WTC11 (cell line): Measurements from ENCODE around the gene ADIPOR1. TPM values are rescaled to one million over a fixed set of nuclear protein-coding genes. Genes with fewer than 3 reads are reported as not detected.

ENCODE experiments used
- ATAC-seq: fragments of 200-7000 bp; cut with Tn5 transposase; 2 replicates; pipeline ENCODE4 v1.10.0; 2021; ENCODE audit warnings: mild to moderate bottlenecking, moderate library complexity
- CTCF ChIA-PET: fragments of 300-600 bp; sonication (Branson Sonifier 250); formaldehyde crosslinking; loops from one replicate; lab custom pipeline; 2021; ENCODE audit warnings: antibody characterized with exemption; lab: Charles Lee
- POLR2A ChIA-PET: fragments of 350-600 bp; sonication (Branson Sonifier 250); formaldehyde crosslinking; loops from one replicate; lab custom pipeline; 2021; ENCODE audit warnings: antibody characterized with exemption; lab: Charles Lee
- DNase-seq: peaks from one replicate; pipeline ENCODE4 v3.0.0; 2021; ENCODE audit warnings: low spot score
- H3K27ac Mint-ChIP-seq: 2 replicates; pipeline ENCODE4 v1.8.0; 2021; ENCODE audit warnings: mixed read lengths
- H3K27me3 Mint-ChIP-seq: 2 replicates; pipeline ENCODE4 v1.8.0; 2021; ENCODE audit warnings: low read depth, mild to moderate bottlenecking, moderate library complexity, mixed read lengths
- H3K36me3 Mint-ChIP-seq: 2 replicates; pipeline ENCODE4 v1.8.0; 2021; ENCODE audit warnings: mixed read lengths
- H3K4me1 Mint-ChIP-seq: 2 replicates; pipeline ENCODE4 v1.8.0; 2022; ENCODE audit warnings: mixed read lengths
- H3K4me3 Mint-ChIP-seq: 2 replicates; pipeline ENCODE4 v1.8.0; 2021; ENCODE audit warnings: mild to moderate bottlenecking, moderate library complexity, mixed read lengths
- H3K9me3 Mint-ChIP-seq: 2 replicates; pipeline ENCODE4 v1.8.0; 2021; ENCODE audit warnings: mixed read lengths
- ELF4 ChIP-seq: sonication (generic); formaldehyde crosslinking; IDR thresholded peaks from 2 replicates; pipeline ENCODE4 v1.8.1; 2022; ENCODE audit warnings: low read depth, mild to moderate bottlenecking, moderate library complexity, missing genetic modification reagents
- FOXK1 ChIP-seq: sonication (generic); formaldehyde crosslinking; IDR thresholded peaks from 2 replicates; pipeline ENCODE4 v1.8.0; 2022; ENCODE audit warnings: mild to moderate bottlenecking, moderate library complexity, missing genetic modification reagents
- GRHL2 ChIP-seq: fragments of 250-450 bp; sonication (Bioruptor Pico); IDR thresholded peaks from 2 replicates; pipeline ENCODE4 v1.8.0; 2022; ENCODE audit warnings: mild to moderate bottlenecking, moderate library complexity; ENCODE audit not compliant: insufficient replicate concordance, severe bottlenecking
- JUN ChIP-seq: sonication (generic); formaldehyde crosslinking; IDR thresholded peaks from 2 replicates; pipeline ENCODE4 v1.8.0; 2023; ENCODE audit warnings: mild to moderate bottlenecking, missing genetic modification reagents
- KAT7 ChIP-seq: sonication (generic); formaldehyde crosslinking; IDR thresholded peaks from 2 replicates; pipeline ENCODE4 v1.8.1; 2023; ENCODE audit warnings: missing genetic modification reagents, mild to moderate bottlenecking, borderline replicate concordance
- MYBL2 ChIP-seq: sonication (generic); formaldehyde crosslinking; IDR thresholded peaks from 2 replicates; pipeline ENCODE4 v1.8.1; 2023; ENCODE audit warnings: mild to moderate bottlenecking, moderate library complexity, missing genetic modification reagents
- PRRX2 ChIP-seq: fragments of 250-450 bp; sonication (Bioruptor Pico); IDR thresholded peaks from 2 replicates; pipeline ENCODE4 v1.8.0; 2021; ENCODE audit warnings: mild to moderate bottlenecking
- RELA ChIP-seq: sonication (generic); formaldehyde crosslinking; IDR thresholded peaks from 2 replicates; pipeline ENCODE4 v1.8.1; 2022; ENCODE audit warnings: missing genetic modification reagents, mild to moderate bottlenecking, borderline replicate concordance
- TCF7 ChIP-seq: sonication (generic); formaldehyde crosslinking; IDR thresholded peaks from 2 replicates; pipeline ENCODE4 v1.8.0; 2022; ENCODE audit warnings: mild to moderate bottlenecking, low read depth, missing genetic modification reagents, moderate library complexity
- ZNF121 ChIP-seq: sonication (generic); formaldehyde crosslinking; IDR thresholded peaks from 2 replicates; pipeline ENCODE4 v1.8.0; 2023; ENCODE audit warnings: missing genetic modification reagents
- total RNA-seq: library from RNA; stranded (reverse); gene quantifications from 3 replicates; pipeline ENCODE4 v1.2.3, GENCODE V29; 2021
- TF ChIP-seq, protein P1 (sequence below): sonication (generic); formaldehyde crosslinking; IDR thresholded peaks from 2 replicates; pipeline ENCODE4 v1.8.1; 2022; ENCODE audit warnings: missing genetic modification reagents, borderline replicate concordance
- TF ChIP-seq, protein P2 (sequence below): sonication (generic); formaldehyde crosslinking; IDR thresholded peaks from 2 replicates; pipeline ENCODE4 v1.8.1; 2022; ENCODE audit warnings: low read depth, mild to moderate bottlenecking, moderate library complexity, missing genetic modification reagents, borderline replicate concordance
- TF ChIP-seq, protein P3 (sequence below): sonication (generic); formaldehyde crosslinking; IDR thresholded peaks from 2 replicates; pipeline ENCODE4 v1.8.0; 2023; ENCODE audit warnings: missing genetic modification reagents, mild to moderate bottlenecking, borderline replicate concordance
- TF ChIP-seq, protein P4 (sequence below): fragments of 250-450 bp; sonication (Bioruptor Pico); IDR thresholded peaks from 2 replicates; pipeline ENCODE4 v1.9.0; 2021; ENCODE audit warnings: mild to moderate bottlenecking
- TF ChIP-seq, protein P5 (sequence below): sonication (generic); formaldehyde crosslinking; IDR thresholded peaks from 2 replicates; pipeline ENCODE4 v1.8.1; 2023; ENCODE audit warnings: mild to moderate bottlenecking, missing genetic modification reagents, moderate library complexity
- TF ChIP-seq, protein P6 (sequence below): sonication (generic); formaldehyde crosslinking; IDR thresholded peaks from 2 replicates; pipeline ENCODE4 v1.8.1; 2022; ENCODE audit warnings: low read depth, missing genetic modification reagents, borderline replicate concordance
- TF ChIP-seq, protein P7 (sequence below): sonication (generic); formaldehyde crosslinking; conservative IDR thresholded peaks from 2 replicates; pipeline ENCODE4 v1.8.1; 2022; ENCODE audit warnings: mild to moderate bottlenecking, missing genetic modification reagents

The ADIPOR1 gene
- total RNA-seq, 1 experiment from 2014 or later = 72.6 TPM

DNA sequence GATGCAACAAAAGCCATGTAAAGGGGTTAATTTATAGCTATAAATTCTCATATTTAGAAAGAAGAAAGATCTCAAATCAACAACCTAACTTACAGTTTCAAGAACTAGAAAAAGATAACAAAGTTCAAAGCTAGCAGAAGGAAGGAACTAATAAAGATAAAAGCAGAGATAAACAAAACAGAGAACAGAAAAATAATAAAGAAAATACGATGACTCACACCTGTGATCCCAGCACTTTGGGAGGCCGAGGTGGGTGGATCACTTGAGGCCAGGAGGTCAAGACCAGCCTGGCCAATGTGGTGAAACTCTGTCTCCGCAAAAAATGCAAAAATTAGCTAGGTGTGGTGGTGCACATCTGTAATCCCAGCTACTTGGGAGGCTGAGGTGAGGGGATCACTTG is 36.6 kb upstream of the ADIPOR1 start:
- DNase-seq (no peak), ATAC-seq (no peak)
- ChIA-PET CTCF (no interaction called here), POLR2A (interaction anchor here (1.5 kb wide), 1 partner anchor 13 kb away, joined by 4 read pairs; the partner anchor contains the start of gene TMEM183A)
- no peak for TF ChIP-seq RELA
- TF ChIP-seq FOXK1 (CRISPR knock-in tag) = no peak
- H3K27me3 Mint-ChIP-seq = peaks cover 7% of the 10 kb centered on the region; the same call in 1 of the 2 replicates
- no peak overlapping the region for H3K27ac Mint-ChIP-seq
- peaks cover 14% of the 10 kb centered on the region for H3K4me1 Mint-ChIP-seq
- peaks cover 9% of the 10 kb centered on the region for H3K9me3 Mint-ChIP-seq
- no peak overlapping the region for H3K4me3 Mint-ChIP-seq
- H3K36me3 Mint-ChIP-seq = no peaks in the 10 kb centered on the region

DNA sequence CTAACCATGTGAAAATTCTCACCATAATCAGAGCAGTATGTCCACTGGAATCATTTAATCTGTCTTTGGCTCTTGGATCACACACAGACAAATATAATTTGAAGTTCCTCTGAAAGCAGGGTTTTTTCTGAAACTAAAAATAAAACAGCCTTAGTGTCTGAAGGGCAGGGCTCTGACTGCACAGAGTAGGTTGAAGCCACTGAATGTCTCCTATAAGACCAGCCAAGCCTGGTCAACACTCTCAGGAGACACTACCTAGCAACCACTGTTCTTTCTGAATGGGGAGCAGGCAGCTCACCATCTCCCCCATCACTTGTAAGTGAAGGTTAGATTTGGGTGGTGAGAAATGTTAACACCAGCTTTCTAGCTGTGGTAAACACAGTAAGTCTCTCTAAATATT is 33.0 kb upstream of the ADIPOR1 start:
- Mint-ChIP-seq H3K4me3 (no peak overlapping the region), H3K4me1 (peaks cover 16% of the 10 kb centered on the region), H3K9me3 (peaks cover 9% of the 10 kb centered on the region), H3K36me3 (no peaks in the 10 kb centered on the region), H3K27ac (no peak overlapping the region), H3K27me3 (peaks cover 12% of the 10 kb centered on the region)
- DNase-seq (no peak), ATAC-seq (no peak)
- ChIA-PET CTCF (interaction anchor here (0.6 kb wide), 1 partner anchor 347 kb away, joined by 5 read pairs; no protein-coding TSS in a partner anchor), POLR2A (no interaction called here)
- TF ChIP-seq GRHL2 (CRISPR knock-in tag) (no peak), ELF4 (CRISPR knock-in tag) (no peak), PRRX2 (CRISPR knock-in tag) (no peak), ZNF121 (CRISPR knock-in tag) (no peak), MYBL2 (CRISPR knock-in tag) (no peak), KAT7 (CRISPR knock-in tag) (no peak), TCF7 (CRISPR knock-in tag) (no peak), JUN (CRISPR knock-in tag) (no peak)
- TF ChIP-seq, protein P1, sequence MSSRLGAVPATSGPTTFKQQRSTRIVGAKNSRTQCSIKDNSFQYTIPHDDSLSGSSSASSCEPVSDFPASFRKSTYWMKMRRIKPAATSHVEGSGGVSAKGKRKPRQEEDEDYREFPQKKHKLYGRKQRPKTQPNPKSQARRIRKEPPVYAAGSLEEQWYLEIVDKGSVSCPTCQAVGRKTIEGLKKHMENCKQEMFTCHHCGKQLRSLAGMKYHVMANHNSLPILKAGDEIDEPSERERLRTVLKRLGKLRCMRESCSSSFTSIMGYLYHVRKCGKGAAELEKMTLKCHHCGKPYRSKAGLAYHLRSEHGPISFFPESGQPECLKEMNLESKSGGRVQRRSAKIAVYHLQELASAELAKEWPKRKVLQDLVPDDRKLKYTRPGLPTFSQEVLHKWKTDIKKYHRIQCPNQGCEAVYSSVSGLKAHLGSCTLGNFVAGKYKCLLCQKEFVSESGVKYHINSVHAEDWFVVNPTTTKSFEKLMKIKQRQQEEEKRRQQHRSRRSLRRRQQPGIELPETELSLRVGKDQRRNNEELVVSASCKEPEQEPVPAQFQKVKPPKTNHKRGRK (CRISPR knock-in tag) = no peak
- TF ChIP-seq, protein P2, sequence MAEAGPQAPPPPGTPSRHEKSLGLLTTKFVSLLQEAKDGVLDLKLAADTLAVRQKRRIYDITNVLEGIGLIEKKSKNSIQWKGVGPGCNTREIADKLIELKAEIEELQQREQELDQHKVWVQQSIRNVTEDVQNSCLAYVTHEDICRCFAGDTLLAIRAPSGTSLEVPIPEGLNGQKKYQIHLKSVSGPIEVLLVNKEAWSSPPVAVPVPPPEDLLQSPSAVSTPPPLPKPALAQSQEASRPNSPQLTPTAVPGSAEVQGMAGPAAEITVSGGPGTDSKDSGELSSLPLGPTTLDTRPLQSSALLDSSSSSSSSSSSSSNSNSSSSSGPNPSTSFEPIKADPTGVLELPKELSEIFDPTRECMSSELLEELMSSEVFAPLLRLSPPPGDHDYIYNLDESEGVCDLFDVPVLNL = no peak
- TF ChIP-seq, protein P3, sequence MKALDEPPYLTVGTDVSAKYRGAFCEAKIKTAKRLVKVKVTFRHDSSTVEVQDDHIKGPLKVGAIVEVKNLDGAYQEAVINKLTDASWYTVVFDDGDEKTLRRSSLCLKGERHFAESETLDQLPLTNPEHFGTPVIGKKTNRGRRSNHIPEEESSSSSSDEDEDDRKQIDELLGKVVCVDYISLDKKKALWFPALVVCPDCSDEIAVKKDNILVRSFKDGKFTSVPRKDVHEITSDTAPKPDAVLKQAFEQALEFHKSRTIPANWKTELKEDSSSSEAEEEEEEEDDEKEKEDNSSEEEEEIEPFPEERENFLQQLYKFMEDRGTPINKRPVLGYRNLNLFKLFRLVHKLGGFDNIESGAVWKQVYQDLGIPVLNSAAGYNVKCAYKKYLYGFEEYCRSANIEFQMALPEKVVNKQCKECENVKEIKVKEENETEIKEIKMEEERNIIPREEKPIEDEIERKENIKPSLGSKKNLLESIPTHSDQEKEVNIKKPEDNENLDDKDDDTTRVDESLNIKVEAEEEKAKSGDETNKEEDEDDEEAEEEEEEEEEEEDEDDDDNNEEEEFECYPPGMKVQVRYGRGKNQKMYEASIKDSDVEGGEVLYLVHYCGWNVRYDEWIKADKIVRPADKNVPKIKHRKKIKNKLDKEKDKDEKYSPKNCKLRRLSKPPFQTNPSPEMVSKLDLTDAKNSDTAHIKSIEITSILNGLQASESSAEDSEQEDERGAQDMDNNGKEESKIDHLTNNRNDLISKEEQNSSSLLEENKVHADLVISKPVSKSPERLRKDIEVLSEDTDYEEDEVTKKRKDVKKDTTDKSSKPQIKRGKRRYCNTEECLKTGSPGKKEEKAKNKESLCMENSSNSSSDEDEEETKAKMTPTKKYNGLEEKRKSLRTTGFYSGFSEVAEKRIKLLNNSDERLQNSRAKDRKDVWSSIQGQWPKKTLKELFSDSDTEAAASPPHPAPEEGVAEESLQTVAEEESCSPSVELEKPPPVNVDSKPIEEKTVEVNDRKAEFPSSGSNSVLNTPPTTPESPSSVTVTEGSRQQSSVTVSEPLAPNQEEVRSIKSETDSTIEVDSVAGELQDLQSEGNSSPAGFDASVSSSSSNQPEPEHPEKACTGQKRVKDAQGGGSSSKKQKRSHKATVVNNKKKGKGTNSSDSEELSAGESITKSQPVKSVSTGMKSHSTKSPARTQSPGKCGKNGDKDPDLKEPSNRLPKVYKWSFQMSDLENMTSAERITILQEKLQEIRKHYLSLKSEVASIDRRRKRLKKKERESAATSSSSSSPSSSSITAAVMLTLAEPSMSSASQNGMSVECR = no peak
- TF ChIP-seq, protein P4, sequence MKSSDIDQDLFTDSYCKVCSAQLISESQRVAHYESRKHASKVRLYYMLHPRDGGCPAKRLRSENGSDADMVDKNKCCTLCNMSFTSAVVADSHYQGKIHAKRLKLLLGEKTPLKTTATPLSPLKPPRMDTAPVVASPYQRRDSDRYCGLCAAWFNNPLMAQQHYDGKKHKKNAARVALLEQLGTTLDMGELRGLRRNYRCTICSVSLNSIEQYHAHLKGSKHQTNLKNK (CRISPR knock-in tag) = no peak
- TF ChIP-seq, protein P5, sequence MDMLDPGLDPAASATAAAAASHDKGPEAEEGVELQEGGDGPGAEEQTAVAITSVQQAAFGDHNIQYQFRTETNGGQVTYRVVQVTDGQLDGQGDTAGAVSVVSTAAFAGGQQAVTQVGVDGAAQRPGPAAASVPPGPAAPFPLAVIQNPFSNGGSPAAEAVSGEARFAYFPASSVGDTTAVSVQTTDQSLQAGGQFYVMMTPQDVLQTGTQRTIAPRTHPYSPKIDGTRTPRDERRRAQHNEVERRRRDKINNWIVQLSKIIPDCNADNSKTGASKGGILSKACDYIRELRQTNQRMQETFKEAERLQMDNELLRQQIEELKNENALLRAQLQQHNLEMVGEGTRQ (CRISPR knock-in tag) = no peak
- TF ChIP-seq, protein P6, sequence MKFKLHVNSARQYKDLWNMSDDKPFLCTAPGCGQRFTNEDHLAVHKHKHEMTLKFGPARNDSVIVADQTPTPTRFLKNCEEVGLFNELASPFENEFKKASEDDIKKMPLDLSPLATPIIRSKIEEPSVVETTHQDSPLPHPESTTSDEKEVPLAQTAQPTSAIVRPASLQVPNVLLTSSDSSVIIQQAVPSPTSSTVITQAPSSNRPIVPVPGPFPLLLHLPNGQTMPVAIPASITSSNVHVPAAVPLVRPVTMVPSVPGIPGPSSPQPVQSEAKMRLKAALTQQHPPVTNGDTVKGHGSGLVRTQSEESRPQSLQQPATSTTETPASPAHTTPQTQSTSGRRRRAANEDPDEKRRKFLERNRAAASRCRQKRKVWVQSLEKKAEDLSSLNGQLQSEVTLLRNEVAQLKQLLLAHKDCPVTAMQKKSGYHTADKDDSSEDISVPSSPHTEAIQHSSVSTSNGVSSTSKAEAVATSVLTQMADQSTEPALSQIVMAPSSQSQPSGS (CRISPR knock-in tag) = no peak
- TF ChIP-seq, protein P7, sequence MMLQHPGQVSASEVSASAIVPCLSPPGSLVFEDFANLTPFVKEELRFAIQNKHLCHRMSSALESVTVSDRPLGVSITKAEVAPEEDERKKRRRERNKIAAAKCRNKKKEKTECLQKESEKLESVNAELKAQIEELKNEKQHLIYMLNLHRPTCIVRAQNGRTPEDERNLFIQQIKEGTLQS (CRISPR knock-in tag) = no peak
